ENCODE data around the gene MAEA.

MAEA gene

GRCh38 chr4:1289207-1290164 lies at the start of gene MAEA:
Gene MAEA (plus strand): TSS chr4:1289891. CDS start chr4:1289914, 23 bp downstream.
- TF ChIP-seq GATA3 (IDR thresholded peaks at IDR 0.05; ENCODE audit: low read depth, low read length) = no peak
- TF ChIP-seq GATA2 (IDR thresholded peaks at IDR 0.05; ENCODE audit: low read depth, low read length) = no peak

GRCh38 chr4:1239950-1240307 lies 49.8 kb upstream of the MAEA start:
- TF ChIP-seq GATA2 (IDR thresholded peaks at IDR 0.05; ENCODE audit: low read depth, low read length) (no peak), GATA3 (IDR thresholded peaks at IDR 0.05; ENCODE audit: low read depth, low read length) (no peak)

- TF ChIP-seq GATA2 (IDR thresholded peaks at IDR 0.05; ENCODE audit: low read depth, low read length) = no peak
- TF ChIP-seq GATA3 (IDR thresholded peaks at IDR 0.05; ENCODE audit: low read depth, low read length) = no peak
These were observed 48.8 kb upstream of the MAEA start for GRCh38 chr4:1240721-1241465.

GRCh38 chr4:1241466-1241935 lies 48.2 kb upstream of the MAEA start:
- no peak for TF ChIP-seq GATA2 (IDR thresholded peaks at IDR 0.05; ENCODE audit: low read depth, low read length)
- TF ChIP-seq GATA3 (IDR thresholded peaks at IDR 0.05; ENCODE audit: low read depth, low read length) = no peak

- TF ChIP-seq GATA2 (IDR thresholded peaks at IDR 0.05; ENCODE audit: low read depth, low read length) (no peak), GATA3 (IDR thresholded peaks at IDR 0.05; ENCODE audit: low read depth, low read length) (no peak)
These were observed 47.7 kb upstream of the MAEA start for GRCh38 chr4:1241936-1242505.

- TF ChIP-seq GATA2 (IDR thresholded peaks at IDR 0.05; ENCODE audit: low read depth, low read length) (no peak), GATA3 (IDR thresholded peaks at IDR 0.05; ENCODE audit: low read depth, low read length) (no peak)
These were observed 46.9 kb upstream of the MAEA start for GRCh38 chr4:1242506-1243450.

GRCh38 chr4:1243451-1244080 lies 46.1 kb upstream of the MAEA start:
- TF ChIP-seq GATA2 (IDR thresholded peaks at IDR 0.05; ENCODE audit: low read depth, low read length) (no peak), GATA3 (IDR thresholded peaks at IDR 0.05; ENCODE audit: low read depth, low read length) (no peak)

- no peak for TF ChIP-seq GATA3 (IDR thresholded peaks at IDR 0.05; ENCODE audit: low read depth, low read length)
- TF ChIP-seq GATA2 (IDR thresholded peaks at IDR 0.05; ENCODE audit: low read depth, low read length) = no peak
These were observed 45.4 kb upstream of the MAEA start for GRCh38 chr4:1244081-1244977.

- TF ChIP-seq GATA3 (IDR thresholded peaks at IDR 0.05; ENCODE audit: low read depth, low read length) (no peak), GATA2 (IDR thresholded peaks at IDR 0.05; ENCODE audit: low read depth, low read length) (no peak)
These were observed 44.7 kb upstream of the MAEA start for GRCh38 chr4:1244978-1245471.

GRCh38 chr4:1245481-1246051 lies 44.1 kb upstream of the MAEA start:
- no peak for TF ChIP-seq GATA3 (IDR thresholded peaks at IDR 0.05; ENCODE audit: low read depth, low read length)
- TF ChIP-seq GATA2 (IDR thresholded peaks at IDR 0.05; ENCODE audit: low read depth, low read length) = no peak

- TF ChIP-seq GATA3 (IDR thresholded peaks at IDR 0.05; ENCODE audit: low read depth, low read length) = no peak
- TF ChIP-seq GATA2 (IDR thresholded peaks at IDR 0.05; ENCODE audit: low read depth, low read length) = no peak
These were observed 43.4 kb upstream of the MAEA start for GRCh38 chr4:1246111-1246881.
